ENCODE measurements around the gene RNF38. TPM values are rescaled to one million over a fixed set of nuclear protein-coding genes. Genes with fewer than 3 reads are reported as not detected.
"Not testable (repeated sequence)": the region's sequence is repeated elsewhere in the genome, so short reads cannot be mapped to it uniquely, and the experiment has no call there.

The RNF38 gene
- total RNA-seq, 1 donor from 2014 or later, result 34.8 TPM

GRCh38 chr9:36401164-36401740, 1.2 kb upstream of the RNF38 start:
- Mint-ChIP-seq H3K4me3 (ENCODE audit: low read depth) (peak overlapping the region; percentile 94), H3K27me3 (ENCODE audit: low read depth) (no peaks in the 10 kb centered on the region), H3K9me3 (peaks cover 6% of the 10 kb centered on the region), H3K4me1 (ENCODE audit: low read depth) (peaks cover 27% of the 10 kb centered on the region), H3K27ac (peak overlapping the region; percentile 96), H3K36me3 (ENCODE audit: low read depth) (peaks cover 28% of the 10 kb centered on the region)
- DNase-seq (ENCODE audit: low spot score), result no peak
- intact Hi-C loops (cut with micrococcal nuclease), result loop anchor here (2.0 to 10.0 kb wide), 6 partner anchors 58 to 1086 kb away; partner anchors contain the start of genes CLTA, GNE, MELK and POLR1E

- intact Hi-C loops (cut with micrococcal nuclease), result loop anchor here (1.0 to 10.0 kb wide), 7 partner anchors 17 to 1087 kb away; partner anchors contain the start of genes CLTA, GNE, MELK and POLR1E
- H3K4me1 Mint-ChIP-seq (ENCODE audit: low read depth), result peaks cover 34% of the 10 kb centered on the region
Observed at GRCh38 chr9:36400332-36401163, 479 bp upstream of the RNF38 start.

GRCh38 chr9:36398745-36399144, 1.3 kb downstream of the RNF38 start:
- Mint-ChIP-seq H3K4me1 (ENCODE audit: low read depth) (peaks cover 44% of the 10 kb centered on the region), H3K9me3 (peaks cover 6% of the 10 kb centered on the region), H3K4me3 (ENCODE audit: low read depth) (peak overlapping the region; percentile 72), H3K27me3 (ENCODE audit: low read depth) (no peaks in the 10 kb centered on the region), H3K27ac (peak overlapping the region; percentile 67), H3K36me3 (ENCODE audit: low read depth) (peaks cover 39% of the 10 kb centered on the region)
- DNase-seq (ENCODE audit: low spot score), result no peak
- intact Hi-C loops (cut with micrococcal nuclease), result no loop called here

More at GRCh38 chr9:36400332-36401163, 479 bp upstream of the RNF38 start:
- peaks cover 35% of the 10 kb centered on the region for H3K36me3 Mint-ChIP-seq (ENCODE audit: low read depth)
- peak overlapping the region; percentile 97 for H3K27ac Mint-ChIP-seq
- DNase-seq (ENCODE audit: low spot score), result peak; percentile 87
- peaks cover 6% of the 10 kb centered on the region for H3K9me3 Mint-ChIP-seq
- H3K4me3 Mint-ChIP-seq (ENCODE audit: low read depth), result peak overlapping the region; percentile 94
- no peaks in the 10 kb centered on the region for H3K27me3 Mint-ChIP-seq (ENCODE audit: low read depth)

- Mint-ChIP-seq H3K9me3 (peaks cover 6% of the 10 kb centered on the region), H3K27ac (no peak overlapping the region), H3K4me1 (ENCODE audit: low read depth) (peaks cover 47% of the 10 kb centered on the region), H3K36me3 (ENCODE audit: low read depth) (peaks cover 47% of the 10 kb centered on the region), H3K4me3 (ENCODE audit: low read depth) (no peak overlapping the region), H3K27me3 (ENCODE audit: low read depth) (no peaks in the 10 kb centered on the region)
- DNase-seq (ENCODE audit: low spot score), result no peak
- intact Hi-C loops (cut with micrococcal nuclease), result no loop called here
Observed at GRCh38 chr9:36396985-36397384, 3.1 kb downstream of the RNF38 start.

GRCh38 chr9:36392489-36392888, 7.6 kb downstream of the RNF38 start:
- no peaks in the 10 kb centered on the region for H3K27me3 Mint-ChIP-seq (ENCODE audit: low read depth)
- DNase-seq (ENCODE audit: low spot score), result no peak
- peaks cover 57% of the 10 kb centered on the region for H3K36me3 Mint-ChIP-seq (ENCODE audit: low read depth)
- peaks cover 48% of the 10 kb centered on the region for H3K4me1 Mint-ChIP-seq (ENCODE audit: low read depth)
- H3K4me3 Mint-ChIP-seq (ENCODE audit: low read depth), result no peak overlapping the region
- no peak overlapping the region for H3K27ac Mint-ChIP-seq
- H3K9me3 Mint-ChIP-seq, result no peaks in the 10 kb centered on the region
- intact Hi-C loops (cut with micrococcal nuclease), result no loop called here

- Mint-ChIP-seq H3K36me3 (ENCODE audit: low read depth) (peaks cover 58% of the 10 kb centered on the region), H3K4me1 (ENCODE audit: low read depth) (peaks cover 30% of the 10 kb centered on the region), H3K27ac (no peak overlapping the region), H3K9me3 (no peaks in the 10 kb centered on the region), H3K27me3 (ENCODE audit: low read depth) (no peaks in the 10 kb centered on the region), H3K4me3 (ENCODE audit: low read depth) (no peak overlapping the region)
- intact Hi-C loops (cut with micrococcal nuclease), result no loop called here
- no peak for DNase-seq (ENCODE audit: low spot score)
Observed at GRCh38 chr9:36389590-36389989, 10.5 kb downstream of the RNF38 start.

- H3K9me3 Mint-ChIP-seq; H3K4me3 Mint-ChIP-seq (ENCODE audit: low read depth); DNase-seq (ENCODE audit: low spot score); intact Hi-C loops (cut with micrococcal nuclease); H3K27me3 Mint-ChIP-seq (ENCODE audit: low read depth); H3K27ac Mint-ChIP-seq: not testable (repeated sequence)
- Mint-ChIP-seq H3K36me3 (ENCODE audit: low read depth) (peaks cover 65% of the 10 kb centered on the region), H3K4me1 (ENCODE audit: low read depth) (peaks cover 50% of the 10 kb centered on the region)
Observed at GRCh38 chr9:36386396-36386965, 13.6 kb downstream of the RNF38 start.

- peaks cover 46% of the 10 kb centered on the region for H3K4me1 Mint-ChIP-seq (ENCODE audit: low read depth)
- no peaks in the 10 kb centered on the region for H3K9me3 Mint-ChIP-seq
- DNase-seq (ENCODE audit: low spot score), result no peak
- H3K4me3 Mint-ChIP-seq (ENCODE audit: low read depth), result no peak overlapping the region
- intact Hi-C loops (cut with micrococcal nuclease), result no loop called here
- peaks cover 58% of the 10 kb centered on the region for H3K36me3 Mint-ChIP-seq (ENCODE audit: low read depth)
- no peaks in the 10 kb centered on the region for H3K27me3 Mint-ChIP-seq (ENCODE audit: low read depth)
- H3K27ac Mint-ChIP-seq, result no peak overlapping the region
Observed at GRCh38 chr9:36382484-36382883, 17.6 kb downstream of the RNF38 start.

GRCh38 chr9:36364577-36364976, 35.5 kb downstream of the RNF38 start:
- Mint-ChIP-seq H3K27ac (no peak overlapping the region), H3K4me1 (ENCODE audit: low read depth) (peaks cover 3% of the 10 kb centered on the region), H3K27me3 (ENCODE audit: low read depth) (no peaks in the 10 kb centered on the region), H3K9me3 (no peaks in the 10 kb centered on the region), H3K4me3 (ENCODE audit: low read depth) (no peak overlapping the region), H3K36me3 (ENCODE audit: low read depth) (peaks cover 46% of the 10 kb centered on the region)
- DNase-seq (ENCODE audit: low spot score), result no peak
- intact Hi-C loops (cut with micrococcal nuclease), result no loop called here

GRCh38 chr9:36363448-36363847, 36.6 kb downstream of the RNF38 start:
- intact Hi-C loops (cut with micrococcal nuclease), result no loop called here
- Mint-ChIP-seq H3K27ac (no peak overlapping the region), H3K9me3 (no peaks in the 10 kb centered on the region), H3K4me1 (ENCODE audit: low read depth) (no peaks in the 10 kb centered on the region), H3K27me3 (ENCODE audit: low read depth) (no peaks in the 10 kb centered on the region), H3K4me3 (ENCODE audit: low read depth) (no peak overlapping the region), H3K36me3 (ENCODE audit: low read depth) (peaks cover 40% of the 10 kb centered on the region)
- no peak for DNase-seq (ENCODE audit: low spot score)

- no peaks in the 10 kb centered on the region for H3K9me3 Mint-ChIP-seq
- H3K36me3 Mint-ChIP-seq (ENCODE audit: low read depth), result peaks cover 41% of the 10 kb centered on the region
- H3K4me1 Mint-ChIP-seq (ENCODE audit: low read depth), result peaks cover 4% of the 10 kb centered on the region
- H3K4me3 Mint-ChIP-seq (ENCODE audit: low read depth), result no peak overlapping the region
- intact Hi-C loops (cut with micrococcal nuclease), result no loop called here
- no peak overlapping the region for H3K27ac Mint-ChIP-seq
- H3K27me3 Mint-ChIP-seq (ENCODE audit: low read depth), result no peaks in the 10 kb centered on the region
- DNase-seq (ENCODE audit: low spot score), result no peak
Observed at GRCh38 chr9:36358486-36358885, 41.6 kb downstream of the RNF38 start.

GRCh38 chr9:36357639-36358038, 42.4 kb downstream of the RNF38 start:
- Mint-ChIP-seq H3K36me3 (ENCODE audit: low read depth) (peaks cover 35% of the 10 kb centered on the region), H3K27ac (no peak overlapping the region), H3K4me1 (ENCODE audit: low read depth) (peaks cover 4% of the 10 kb centered on the region), H3K9me3 (no peaks in the 10 kb centered on the region), H3K4me3 (ENCODE audit: low read depth) (no peak overlapping the region), H3K27me3 (ENCODE audit: low read depth) (no peaks in the 10 kb centered on the region)
- intact Hi-C loops (cut with micrococcal nuclease), result no loop called here
- no peak for DNase-seq (ENCODE audit: low spot score)

- Mint-ChIP-seq H3K27me3 (ENCODE audit: low read depth) (no peaks in the 10 kb centered on the region), H3K4me1 (ENCODE audit: low read depth) (peaks cover 14% of the 10 kb centered on the region), H3K9me3 (no peaks in the 10 kb centered on the region), H3K27ac (no peak overlapping the region), H3K4me3 (ENCODE audit: low read depth) (no peak overlapping the region), H3K36me3 (ENCODE audit: low read depth) (peaks cover 74% of the 10 kb centered on the region)
- no peak for DNase-seq (ENCODE audit: low spot score)
- intact Hi-C loops (cut with micrococcal nuclease), result no loop called here
Observed at GRCh38 chr9:36346569-36346968, 53.5 kb downstream of the RNF38 start.
